Astrocyte (in vitro differentiated cells and primary cell): ENCODE measurements around the gene ADAMTS20.

Experiments
- EZH2 ChIP-seq: IDR thresholded peaks from 2 replicates; pipeline ENCODE4 v1.6.1; 2012; ENCODE audit warnings: mild to moderate bottlenecking, low read length, inconsistent platforms; ENCODE audit not compliant: insufficient read depth
- TF ChIP-seq, protein P1 (sequence below): IDR thresholded peaks from 2 replicates; pipeline ENCODE4 v1.5.1; 2011; ENCODE audit warnings: low read depth, mild to moderate bottlenecking, inconsistent platforms, low read length, moderate library complexity; ENCODE audit not compliant: insufficient read depth

DNA sequence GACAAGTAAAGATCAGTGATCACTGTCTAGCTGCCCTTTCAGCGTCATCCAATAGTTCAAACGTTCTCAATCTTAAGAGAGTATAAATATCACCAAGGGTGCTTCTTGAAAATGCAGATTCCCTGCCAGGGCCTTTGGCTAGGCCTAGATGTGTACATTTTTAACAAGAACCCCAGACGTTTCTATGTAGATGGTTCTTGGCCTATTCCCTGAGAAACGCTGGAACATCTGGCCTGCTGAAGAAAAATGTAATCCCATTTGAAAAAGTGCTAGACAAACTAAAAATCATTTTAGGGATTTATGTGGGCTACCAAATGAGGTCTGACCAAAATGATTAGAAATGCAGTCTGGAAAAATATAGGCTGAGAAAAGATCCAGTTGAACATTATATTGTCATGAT, 231.7 kb downstream of the ADAMTS20 start:
- TF ChIP-seq, protein P1, sequence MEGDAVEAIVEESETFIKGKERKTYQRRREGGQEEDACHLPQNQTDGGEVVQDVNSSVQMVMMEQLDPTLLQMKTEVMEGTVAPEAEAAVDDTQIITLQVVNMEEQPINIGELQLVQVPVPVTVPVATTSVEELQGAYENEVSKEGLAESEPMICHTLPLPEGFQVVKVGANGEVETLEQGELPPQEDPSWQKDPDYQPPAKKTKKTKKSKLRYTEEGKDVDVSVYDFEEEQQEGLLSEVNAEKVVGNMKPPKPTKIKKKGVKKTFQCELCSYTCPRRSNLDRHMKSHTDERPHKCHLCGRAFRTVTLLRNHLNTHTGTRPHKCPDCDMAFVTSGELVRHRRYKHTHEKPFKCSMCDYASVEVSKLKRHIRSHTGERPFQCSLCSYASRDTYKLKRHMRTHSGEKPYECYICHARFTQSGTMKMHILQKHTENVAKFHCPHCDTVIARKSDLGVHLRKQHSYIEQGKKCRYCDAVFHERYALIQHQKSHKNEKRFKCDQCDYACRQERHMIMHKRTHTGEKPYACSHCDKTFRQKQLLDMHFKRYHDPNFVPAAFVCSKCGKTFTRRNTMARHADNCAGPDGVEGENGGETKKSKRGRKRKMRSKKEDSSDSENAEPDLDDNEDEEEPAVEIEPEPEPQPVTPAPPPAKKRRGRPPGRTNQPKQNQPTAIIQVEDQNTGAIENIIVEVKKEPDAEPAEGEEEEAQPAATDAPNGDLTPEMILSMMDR, result no peak
- TF ChIP-seq EZH2, result no peak
